ENCODE measurements around the gene RSPH10B.
"Not testable (repeated sequence)": the region's sequence is repeated elsewhere in the genome, so short reads cannot be mapped to it uniquely, and the experiment has no call there.

RSPH10B gene

DNA sequence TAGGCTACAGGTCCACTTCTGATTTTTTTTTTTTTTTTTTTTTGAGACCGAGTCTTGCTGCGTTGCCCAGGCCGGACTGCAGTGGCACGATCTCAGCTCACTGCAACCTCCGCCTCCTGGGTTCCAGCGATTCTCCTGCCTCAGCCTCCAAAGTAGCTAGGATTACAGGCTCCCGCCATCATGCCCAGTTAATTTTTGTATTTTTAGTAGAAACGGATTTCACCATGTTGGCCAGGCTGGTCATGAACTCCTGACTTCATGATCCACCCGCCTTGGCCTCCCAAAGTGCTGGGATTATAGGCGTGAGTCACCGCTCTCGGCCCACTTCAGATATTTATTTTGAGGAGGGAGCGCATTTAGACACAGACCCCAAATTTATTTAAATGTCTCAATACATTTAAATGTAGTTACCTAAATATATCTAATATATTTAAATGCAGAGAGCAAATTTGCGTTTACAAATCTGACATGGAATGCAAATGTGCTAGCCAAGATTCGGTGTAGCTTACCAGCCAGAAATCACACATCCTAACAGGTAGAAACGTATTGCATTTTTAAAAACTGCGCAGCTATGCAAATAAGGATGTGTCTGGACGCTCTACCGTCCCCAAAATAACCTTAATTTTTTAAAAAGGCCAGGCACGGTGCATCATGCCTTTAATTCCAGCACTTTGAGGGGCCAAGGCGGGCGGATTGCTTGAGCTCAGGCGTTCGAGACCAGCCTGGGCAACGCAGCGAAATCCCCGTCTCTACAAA, 37.5 kb upstream of the RSPH10B start:
- DNase-seq (ENCODE audit: extremely low spot score), result not testable (repeated sequence)
- CTCF ChIA-PET, result interaction anchor here (1.5 kb wide), 1 partner anchor 11 kb away, joined by 6 read pairs; no protein-coding TSS in a partner anchor
- TF ChIP-seq ZNF384 (IDR thresholded peaks at IDR 0.05), result peak; percentile 41; the same call in 1 of the 2 replicates
- POLR2A ChIA-PET, result interaction anchor here (1.1 to 2.1 kb wide), 5 partner anchors 11 to 88 kb away, joined by 3 to 13 read pairs (median 6); no protein-coding TSS in a partner anchor

- DNase-seq (ENCODE audit: extremely low spot score), result no peak
- TF ChIP-seq SP1 (IDR thresholded peaks at IDR 0.05), result no peak
- no peak for TF ChIP-seq NFRKB (IDR thresholded peaks at IDR 0.05)
- TF ChIP-seq BHLHE40 (IDR thresholded peaks at IDR 0.05; ENCODE audit: borderline replicate concordance), result no peak
- ChIA-PET CTCF (no interaction called here), POLR2A (no interaction called here)
These were observed 36.9 kb upstream of the RSPH10B start for GRCh38 chr7:6007386-6007785.

GRCh38 chr7:5997210-5997808, 26.8 kb upstream of the RSPH10B start:
- DNase-seq (ENCODE audit: extremely low spot score), result peak; percentile 42
- CTCF ChIA-PET, result interaction anchor here (0.6 to 2.1 kb wide), 7 partner anchors 12 to 337 kb away, joined by 3 to 19 read pairs (median 3); partner anchors contain the start of genes AIMP2 and PMS2
- peak; percentile 98 for TF ChIP-seq ZNF384 (IDR thresholded peaks at IDR 0.05)
- no peak for TF ChIP-seq FOXM1 (IDR thresholded peaks at IDR 0.05; ENCODE audit: borderline replicate concordance)
- TF ChIP-seq HDGF (IDR thresholded peaks at IDR 0.05; ENCODE audit: borderline replicate concordance), result no peak
- TF ChIP-seq LEF1 (IDR thresholded peaks at IDR 0.05; ENCODE audit: borderline replicate concordance), result no peak
- POLR2A ChIA-PET, result interaction anchor here (0.6 to 1.7 kb wide), 2 partner anchors 11 to 60 kb away, joined by 3 to 10 read pairs; partner anchors contain the start of genes AIMP2 and PMS2

DNA sequence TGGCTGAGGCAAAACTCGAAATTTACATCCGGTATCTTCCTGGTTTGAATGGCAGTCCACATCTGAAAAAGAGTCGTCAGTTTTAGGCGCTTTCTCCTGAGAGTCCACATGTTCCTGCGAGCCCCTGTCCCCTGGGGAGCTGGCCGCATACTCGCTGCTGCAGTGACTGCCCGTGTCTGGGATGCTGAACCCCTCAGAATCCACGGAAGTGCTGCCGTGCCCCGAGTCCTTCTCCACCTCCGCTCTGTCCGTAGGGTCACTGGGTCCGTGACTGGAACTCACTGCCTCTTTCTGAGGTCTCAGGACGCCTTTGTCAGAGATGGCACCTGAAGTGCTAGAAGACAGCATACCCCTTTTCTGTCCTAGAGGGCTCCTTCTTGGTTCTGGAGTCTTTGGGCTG, 16.6 kb upstream of the RSPH10B start:
- CTCF ChIA-PET; POLR2A ChIA-PET; DNase-seq (ENCODE audit: extremely low spot score): not testable (repeated sequence)

DNA sequence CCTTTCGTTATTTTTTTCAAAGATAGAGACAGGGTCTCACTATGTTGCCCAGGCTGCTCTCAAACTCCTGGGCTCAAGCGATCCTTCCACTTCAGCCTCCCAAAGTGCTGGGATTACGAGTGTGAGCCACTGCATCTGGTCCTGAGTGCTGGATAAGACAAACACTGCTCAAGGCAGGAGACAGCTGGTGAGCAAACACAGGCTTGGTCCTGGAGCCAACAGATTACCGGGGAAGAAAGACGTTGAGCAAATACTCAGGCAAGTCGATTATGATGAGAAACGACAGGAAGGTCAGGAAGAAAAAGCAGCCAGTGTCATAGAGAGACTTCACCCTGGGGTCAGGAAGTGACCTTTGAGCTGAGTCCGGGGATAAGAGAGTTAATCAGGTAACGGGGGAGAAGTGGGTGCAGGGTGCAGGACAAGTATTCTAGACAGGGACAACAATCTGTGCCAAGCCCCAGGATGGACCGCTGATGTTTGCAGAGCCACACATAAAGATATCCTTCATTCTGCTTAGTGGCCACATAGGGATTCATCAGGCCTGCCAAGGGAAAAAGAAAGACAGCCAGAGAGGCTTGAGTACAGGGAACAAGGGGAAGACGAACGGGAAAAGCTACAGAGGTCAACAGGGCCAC, 9.3 kb upstream of the RSPH10B start:
- DNase-seq (ENCODE audit: extremely low spot score); POLR2A ChIA-PET; CTCF ChIA-PET: not testable (repeated sequence)

GRCh38 chr7:5973580-5973979, 3.1 kb upstream of the RSPH10B start:
- DNase-seq (ENCODE audit: extremely low spot score); CTCF ChIA-PET; POLR2A ChIA-PET: not testable (repeated sequence)

DNA sequence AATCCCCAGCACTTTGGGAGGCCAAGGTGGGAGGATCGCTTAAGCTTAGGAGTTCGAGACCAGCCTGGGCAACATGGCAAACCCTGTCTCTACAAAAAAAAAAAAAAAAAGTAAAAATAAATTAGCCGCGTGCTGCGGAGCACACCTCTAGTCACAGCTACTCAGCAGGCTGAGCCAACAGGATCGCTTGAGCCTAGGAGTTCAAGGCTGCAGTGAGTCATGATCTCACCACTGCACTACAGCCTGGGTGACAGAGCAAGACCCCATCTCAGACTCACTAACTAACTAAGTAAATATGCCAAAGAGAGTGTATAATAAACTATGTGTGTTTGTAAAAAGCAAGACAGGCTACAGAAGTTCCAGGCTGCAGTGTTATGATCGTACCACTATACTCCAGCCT, 6.7 kb downstream of the RSPH10B start:
- CTCF ChIA-PET; POLR2A ChIA-PET; DNase-seq (ENCODE audit: extremely low spot score): not testable (repeated sequence)

DNA sequence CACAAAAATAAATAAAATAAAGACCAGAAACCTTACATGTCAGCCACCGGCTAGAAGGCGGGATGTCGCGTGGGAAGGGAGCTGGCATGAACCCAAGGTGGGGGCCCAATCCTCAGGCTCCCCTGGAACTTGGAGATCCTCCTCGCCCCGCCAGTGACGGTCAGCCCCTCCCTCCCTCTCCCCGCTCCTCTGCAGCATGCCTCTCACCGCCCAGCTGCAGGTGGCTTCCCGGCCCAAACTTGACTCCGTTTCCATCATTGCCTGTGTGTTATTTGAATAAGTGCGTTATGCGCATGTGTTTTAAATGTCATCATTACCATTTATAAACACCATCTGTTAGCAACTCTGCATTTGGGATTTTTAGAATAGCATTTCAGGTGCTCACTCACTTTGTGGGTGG, 7.3 kb downstream of the RSPH10B start:
- DNase-seq (ENCODE audit: extremely low spot score); POLR2A ChIA-PET; CTCF ChIA-PET: not testable (repeated sequence)

- DNase-seq (ENCODE audit: extremely low spot score); POLR2A ChIA-PET; CTCF ChIA-PET: not testable (repeated sequence)
These were observed 35.5 kb downstream of the RSPH10B start for GRCh38 chr7:5934945-5935450.

GRCh38 chr7:5931905-5932644, 38.4 kb downstream of the RSPH10B start:
- CTCF ChIA-PET; DNase-seq (ENCODE audit: extremely low spot score); POLR2A ChIA-PET: not testable (repeated sequence)

- DNase-seq (ENCODE audit: extremely low spot score), result peak; percentile 3
- CTCF ChIA-PET, POLR2A ChIA-PET: not testable (repeated sequence)
These were observed 39.2 kb downstream of the RSPH10B start for GRCh38 chr7:5931250-5931649.

DNA sequence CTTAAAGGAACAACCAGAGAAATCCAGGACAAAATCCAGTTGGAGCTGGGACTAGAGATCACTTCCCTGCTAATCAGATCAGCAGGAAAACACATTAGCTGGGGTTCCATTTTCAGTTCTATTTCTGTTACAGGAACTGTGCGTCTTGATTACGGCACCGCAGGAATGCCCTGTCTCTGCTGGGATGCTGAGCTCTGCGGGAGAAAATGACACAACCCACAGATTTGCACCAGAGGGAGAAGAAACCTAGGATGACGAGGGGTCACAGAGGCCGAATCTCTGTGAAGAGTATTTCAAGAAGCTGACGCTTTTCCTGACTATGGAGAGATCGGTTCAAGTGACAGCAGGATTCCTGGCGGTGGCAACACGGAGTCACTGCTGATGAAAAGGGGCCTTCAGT, 40.2 kb downstream of the RSPH10B start:
- POLR2A ChIA-PET; CTCF ChIA-PET; DNase-seq (ENCODE audit: extremely low spot score): not testable (repeated sequence)

DNA sequence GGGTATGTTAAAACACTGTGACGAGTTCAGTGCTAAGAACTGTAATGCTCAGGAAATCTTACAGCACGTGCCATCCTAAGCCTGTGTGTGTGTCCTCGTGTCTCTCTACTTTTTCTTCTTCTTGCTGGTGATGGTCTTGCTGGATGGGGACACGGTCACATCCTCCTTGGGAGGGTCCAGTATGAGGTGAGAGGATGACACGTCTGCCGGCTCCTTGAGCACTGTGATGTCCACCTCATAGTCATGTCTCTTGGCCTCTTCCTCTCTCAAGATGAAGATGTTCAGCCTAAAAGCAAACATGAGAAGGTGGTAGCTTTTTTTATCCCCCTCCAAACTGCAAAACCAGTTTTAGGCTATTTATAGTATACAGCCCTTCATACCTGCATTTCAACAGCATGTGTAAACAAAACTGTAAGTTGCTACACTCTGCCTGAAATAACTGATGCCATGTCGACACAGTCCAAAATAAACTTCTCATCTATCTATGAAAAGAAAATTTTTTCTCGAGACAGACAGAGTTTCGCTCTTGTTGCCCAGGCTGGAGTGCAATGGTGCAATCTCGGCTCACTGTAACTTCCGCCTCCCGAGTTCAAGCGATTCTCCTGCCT, 44.1 kb downstream of the RSPH10B start:
- DNase-seq (ENCODE audit: extremely low spot score); POLR2A ChIA-PET: not testable (repeated sequence)

GRCh38 chr7:5924630-5925029, 45.9 kb downstream of the RSPH10B start:
- CTCF ChIA-PET; DNase-seq (ENCODE audit: extremely low spot score); POLR2A ChIA-PET: not testable (repeated sequence)

More for the DNA sequence above, 44.1 kb downstream of the RSPH10B start:
- CTCF ChIA-PET, result not testable (repeated sequence)

DNA sequence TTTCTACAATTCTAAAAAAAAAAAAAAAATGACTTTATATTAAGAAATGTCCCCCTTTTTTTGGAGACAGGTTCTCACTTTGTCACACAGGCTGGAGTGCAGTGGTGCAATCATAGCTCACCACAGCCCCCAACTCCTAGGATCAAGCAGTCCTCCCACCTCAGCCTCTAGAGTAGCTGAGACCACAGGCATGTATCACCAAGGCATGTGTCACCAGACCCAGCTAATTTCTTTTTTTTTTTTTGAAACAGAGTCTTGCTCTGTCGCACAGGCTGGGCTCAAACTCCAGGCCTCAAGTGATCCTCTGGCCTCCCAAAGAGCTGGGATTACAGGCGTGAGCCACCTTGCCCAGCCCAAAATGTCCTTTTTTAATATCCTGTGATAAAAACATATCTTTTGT, 46.3 kb downstream of the RSPH10B start:
- DNase-seq (ENCODE audit: extremely low spot score); CTCF ChIA-PET; POLR2A ChIA-PET: not testable (repeated sequence)

DNA sequence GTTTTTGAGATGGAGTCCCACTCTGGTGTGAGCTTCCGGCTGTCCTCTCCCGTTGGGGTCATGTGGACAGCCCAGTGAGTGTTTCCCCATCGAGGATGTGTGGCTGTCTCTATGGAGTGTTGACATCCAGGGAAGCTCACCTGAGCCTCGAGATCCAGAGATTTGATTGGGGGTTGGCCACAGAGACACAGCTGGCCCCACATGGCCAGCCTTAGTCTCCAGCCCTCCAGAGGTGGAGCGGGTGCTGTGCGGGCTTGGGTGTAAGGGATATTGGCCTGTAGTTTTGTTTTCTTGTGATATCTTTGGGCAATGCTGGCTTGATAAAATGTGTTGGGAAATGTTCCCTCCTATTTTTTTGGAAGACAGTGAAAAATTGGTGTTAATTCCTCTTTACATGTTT, 54.0 kb downstream of the RSPH10B start:
- POLR2A ChIA-PET; DNase-seq (ENCODE audit: extremely low spot score); CTCF ChIA-PET: not testable (repeated sequence)

All from HEK293T (cell line).